CD4-positive, alpha-beta T cell treated with Interleukin-4 for 4 hours (primary cell): Measurements from ENCODE around the gene TFDP3.

Experiments used
- DNase-seq: peaks from one replicate; pipeline ENCODE4 v3.0.0-alpha.2; 2020

The TFDP3 gene

GRCh38 chrX:133185119-133185518 is 33.0 kb downstream of the TFDP3 start:
- no peak for DNase-seq

DNA sequence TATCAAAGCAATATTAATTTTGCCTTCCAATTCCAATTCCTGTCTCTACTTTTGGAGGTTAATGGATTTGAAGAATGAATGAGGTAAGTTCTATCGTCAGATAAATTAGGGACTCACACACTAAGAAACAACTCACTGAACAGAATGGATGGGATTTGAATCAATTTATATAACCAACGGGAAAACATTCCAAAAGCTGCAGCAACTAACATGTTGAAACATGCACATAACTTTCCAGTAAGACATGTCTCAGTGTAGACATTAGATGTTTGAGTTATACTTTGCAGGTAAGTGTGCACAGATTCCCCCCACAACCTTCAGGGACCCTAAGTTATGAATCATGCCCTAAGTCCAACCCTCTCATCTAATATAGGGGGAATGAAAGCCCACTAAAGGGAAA is 34.3 kb downstream of the TFDP3 start:
- no peak for DNase-seq

DNA sequence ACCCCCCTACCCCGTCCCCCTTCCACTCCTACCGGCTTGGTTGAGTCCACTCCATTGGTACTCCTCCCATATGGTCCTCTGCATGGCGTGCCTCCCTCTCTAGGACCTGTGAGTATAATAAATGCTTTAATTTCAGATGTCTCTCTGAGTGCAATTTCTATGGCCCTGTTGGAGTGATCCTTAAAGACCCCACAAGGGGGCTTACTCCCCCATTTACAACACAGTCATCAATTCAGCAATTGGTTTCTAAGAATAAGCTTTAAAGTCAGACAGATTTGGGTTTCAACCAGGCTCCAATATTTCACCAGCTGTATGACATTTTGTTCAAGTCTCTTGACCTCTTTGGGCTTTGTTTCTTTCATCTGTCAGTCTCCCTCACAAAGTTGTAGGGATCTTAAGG is 38.7 kb downstream of the TFDP3 start:
- no peak for DNase-seq

DNA sequence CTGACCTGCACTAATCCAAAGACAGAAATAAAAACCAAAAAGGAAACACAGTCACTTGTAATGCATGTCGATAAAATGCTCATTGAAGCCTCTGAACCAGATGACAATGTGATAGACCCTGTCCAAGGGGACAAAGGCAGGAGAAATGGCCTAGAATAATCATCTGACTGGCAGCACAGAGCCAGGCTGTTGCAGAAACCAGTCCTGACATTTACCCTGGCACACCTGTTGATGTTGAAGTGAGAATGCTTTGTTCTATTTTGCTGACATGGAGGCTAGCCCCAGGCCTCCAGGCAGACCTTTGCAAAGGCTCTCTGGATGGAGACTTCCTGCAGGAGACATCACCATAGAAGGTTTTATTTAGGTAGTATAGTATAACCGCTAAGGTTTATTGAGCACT is 41.0 kb downstream of the TFDP3 start:
- DNase-seq = no peak

DNA sequence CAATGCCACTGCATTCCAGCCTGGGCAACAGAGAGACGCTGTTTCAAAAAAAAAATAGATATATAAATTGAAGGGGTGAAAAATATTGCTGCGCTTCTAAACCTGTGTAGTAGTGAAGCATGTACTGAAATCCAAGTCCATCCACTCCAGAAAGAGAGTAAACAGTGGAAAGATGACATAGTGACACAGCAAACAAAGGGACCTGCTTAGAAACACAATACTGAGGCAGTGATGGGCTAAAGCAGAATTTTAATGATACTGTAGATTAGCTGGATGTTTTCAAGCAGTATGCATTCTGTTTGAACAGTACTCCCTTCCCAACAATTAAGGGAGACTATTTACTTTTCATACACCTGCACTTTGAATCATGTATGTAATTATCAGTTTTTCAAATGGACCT is 42.5 kb downstream of the TFDP3 start:
- no peak for DNase-seq

- no peak for DNase-seq
These were observed 43.0 kb downstream of the TFDP3 start for GRCh38 chrX:133175162-133175561.

DNA sequence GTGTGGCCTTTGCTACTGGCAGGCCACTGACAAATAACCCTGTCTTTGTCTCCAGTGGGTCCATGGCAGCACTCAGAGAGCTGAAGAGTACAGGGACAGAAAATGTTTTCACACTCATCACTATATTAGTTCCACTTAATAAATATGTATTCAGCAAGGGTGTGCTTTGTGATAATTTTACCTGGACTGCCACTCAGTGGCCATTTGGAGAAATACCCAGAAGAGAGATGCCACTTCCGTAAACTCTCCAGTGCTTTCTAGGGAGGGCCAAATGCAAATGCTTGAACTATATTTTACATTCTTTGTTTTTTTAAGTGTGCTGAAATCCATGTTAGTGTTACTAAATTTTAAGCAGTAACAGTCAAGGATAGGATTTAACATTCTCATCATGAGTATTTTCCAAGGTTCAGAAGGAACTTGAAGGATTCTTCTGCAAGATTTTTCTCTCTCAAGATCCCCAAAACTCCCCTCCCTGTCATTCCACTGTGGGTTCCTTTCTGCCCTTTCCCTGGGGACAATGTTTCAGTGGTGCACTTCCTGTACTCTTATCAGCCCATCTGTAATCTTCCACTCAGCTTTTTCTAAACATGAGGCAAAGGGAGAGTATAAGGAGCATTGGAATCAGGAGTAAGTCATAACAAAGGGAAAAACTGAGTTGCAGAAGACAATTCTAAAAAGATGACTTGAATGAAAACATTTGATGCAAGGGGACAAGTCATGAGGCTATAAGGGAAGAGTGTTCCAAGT is 46.0 kb downstream of the TFDP3 start:
- no peak for DNase-seq
